ENCODE measurements around the gene FRMD4A.

DNA sequence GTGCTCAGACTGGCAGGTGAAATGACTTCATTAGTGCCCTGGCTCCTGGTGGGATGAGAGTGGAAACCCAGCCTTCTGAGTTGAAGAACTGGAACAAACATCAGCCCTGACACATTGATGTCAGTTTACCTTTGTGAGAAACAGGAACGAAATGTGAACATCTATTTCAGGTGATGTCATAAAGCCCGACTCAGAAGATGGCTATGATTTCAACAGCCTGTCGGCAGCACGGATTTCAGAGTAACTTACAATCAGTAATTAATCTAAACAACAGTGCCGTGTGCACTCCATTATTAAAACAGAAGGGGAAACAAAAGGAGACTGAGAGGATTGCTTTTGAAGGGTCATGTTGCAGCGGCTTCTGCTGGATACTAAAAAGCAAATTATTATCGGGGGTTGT, 243.2 kb downstream of the FRMD4A start:
- no peak for TF ChIP-seq POLR2A (IDR thresholded peaks at IDR 0.05)
- TF ChIP-seq CTCF (IDR thresholded peaks at IDR 0.05) = no peak
- TF ChIP-seq POLR2AphosphoS5 (IDR thresholded peaks at IDR 0.05) = no peak
